HEK293T (cell line): ENCODE results near the gene OTOP3.

ENCODE experiments used
- ARNT ChIP-seq: fragments of 450-650 bp; IDR thresholded peaks from 2 replicates; pipeline ENCODE4 v1.6.1; 2017; ENCODE audit warnings: mild to moderate bottlenecking
- CTBP1 ChIP-seq: fragments of 450-650 bp; IDR thresholded peaks from 2 replicates; pipeline ENCODE4 v1.6.1; 2016; ENCODE audit warnings: borderline replicate concordance
- FOXA1 ChIP-seq: fragments of 450-650 bp; IDR thresholded peaks from 2 replicates; pipeline ENCODE4 v1.6.1; 2016; ENCODE audit warnings: mild to moderate bottlenecking
- FOXM1 ChIP-seq: fragments of 450-650 bp; IDR thresholded peaks from 2 replicates; pipeline ENCODE4 v1.6.1; 2017; ENCODE audit warnings: mild to moderate bottlenecking, borderline replicate concordance
- HDGF ChIP-seq: fragments of 450-650 bp; IDR thresholded peaks from 2 replicates; pipeline ENCODE4 v1.6.1; 2017; ENCODE audit warnings: antibody characterized with exemption, borderline replicate concordance
- SP1 ChIP-seq: fragments of 450-650 bp; IDR thresholded peaks from 2 replicates; pipeline ENCODE4 v1.6.1; 2017
- SUZ12 ChIP-seq: fragments of 450-650 bp; IDR thresholded peaks from 2 replicates; pipeline ENCODE4 v1.6.1; 2016; ENCODE audit warnings: mild to moderate bottlenecking
- TARDBP ChIP-seq: fragments of 450-650 bp; IDR thresholded peaks from 2 replicates; pipeline ENCODE4 v1.6.1; 2016

DNA sequence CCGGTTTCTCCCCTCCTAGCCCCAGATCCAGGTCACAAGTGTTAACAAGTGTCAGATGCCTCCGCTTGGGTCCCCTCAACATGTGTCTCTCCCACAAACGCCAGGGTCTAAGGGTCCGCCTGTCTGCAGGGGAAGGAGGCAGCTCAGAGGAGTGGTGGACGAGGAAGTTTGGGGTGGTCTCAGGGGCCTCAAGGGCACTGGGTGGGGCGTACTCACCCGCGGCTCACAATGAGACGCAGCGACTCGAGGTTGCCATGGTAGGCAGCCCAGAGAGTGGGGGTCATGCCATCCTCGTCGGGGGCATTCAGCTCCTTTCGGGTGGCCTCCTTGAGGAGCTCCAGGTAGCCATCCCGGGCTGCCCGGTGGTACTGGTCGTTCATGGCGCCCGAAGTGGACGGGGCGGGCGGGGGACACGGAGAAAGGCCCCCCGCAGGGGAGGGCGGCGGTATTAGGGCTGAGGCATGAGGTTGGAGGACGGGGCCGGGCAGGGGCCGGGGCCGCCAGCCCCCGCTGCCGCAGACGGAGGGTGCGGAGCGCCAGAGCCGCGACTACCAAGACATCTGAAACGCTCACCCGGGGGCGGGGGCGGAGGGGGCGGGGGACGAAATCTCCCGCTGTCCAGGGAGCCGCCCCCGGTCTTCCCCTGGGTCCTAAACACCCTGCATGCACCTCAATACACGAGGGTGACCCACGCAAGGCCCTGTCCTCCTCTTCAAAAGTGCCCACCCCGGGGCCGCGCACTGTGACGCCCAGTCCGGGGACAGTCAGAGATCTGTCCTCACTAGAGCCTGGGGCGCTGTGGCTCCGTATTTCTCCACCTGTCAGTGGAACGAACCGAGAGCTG lies 12.8 kb upstream of the OTOP3 start, which contains the start of gene USH1G:
- TF ChIP-seq SP1 = no peak
- no peak for TF ChIP-seq ARNT
- TF ChIP-seq CTBP1 = no peak
- no peak for TF ChIP-seq SUZ12
- no peak for TF ChIP-seq TARDBP
- no peak for TF ChIP-seq HDGF
- no peak for TF ChIP-seq FOXM1
- no peak for TF ChIP-seq FOXA1
